ENCODE data around the gene FAM131A.

The FAM131A gene

DNA sequence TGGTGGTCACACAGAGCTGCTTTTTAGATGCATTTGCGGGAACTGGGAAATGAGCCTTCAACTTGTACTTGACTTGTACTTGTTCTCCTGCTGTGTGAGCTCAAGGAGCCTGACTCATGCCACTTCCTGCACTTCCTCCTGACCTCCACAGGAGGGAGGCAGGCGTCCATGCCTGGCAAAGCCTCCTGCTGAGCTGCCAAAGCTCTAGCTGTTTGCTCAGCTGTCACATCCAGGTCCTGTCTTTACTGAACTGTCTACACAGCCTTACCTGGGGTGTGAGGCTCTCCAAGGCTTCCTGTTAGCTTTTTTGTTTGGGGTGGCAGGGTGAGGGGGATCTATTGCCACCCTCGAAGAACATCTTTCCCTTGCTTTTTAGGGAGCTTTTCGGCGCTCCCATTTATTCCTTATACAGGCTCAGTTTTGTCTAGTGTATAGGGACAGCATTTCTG, 34.2 kb downstream of the FAM131A start:
- TF ChIP-seq, protein P1, sequence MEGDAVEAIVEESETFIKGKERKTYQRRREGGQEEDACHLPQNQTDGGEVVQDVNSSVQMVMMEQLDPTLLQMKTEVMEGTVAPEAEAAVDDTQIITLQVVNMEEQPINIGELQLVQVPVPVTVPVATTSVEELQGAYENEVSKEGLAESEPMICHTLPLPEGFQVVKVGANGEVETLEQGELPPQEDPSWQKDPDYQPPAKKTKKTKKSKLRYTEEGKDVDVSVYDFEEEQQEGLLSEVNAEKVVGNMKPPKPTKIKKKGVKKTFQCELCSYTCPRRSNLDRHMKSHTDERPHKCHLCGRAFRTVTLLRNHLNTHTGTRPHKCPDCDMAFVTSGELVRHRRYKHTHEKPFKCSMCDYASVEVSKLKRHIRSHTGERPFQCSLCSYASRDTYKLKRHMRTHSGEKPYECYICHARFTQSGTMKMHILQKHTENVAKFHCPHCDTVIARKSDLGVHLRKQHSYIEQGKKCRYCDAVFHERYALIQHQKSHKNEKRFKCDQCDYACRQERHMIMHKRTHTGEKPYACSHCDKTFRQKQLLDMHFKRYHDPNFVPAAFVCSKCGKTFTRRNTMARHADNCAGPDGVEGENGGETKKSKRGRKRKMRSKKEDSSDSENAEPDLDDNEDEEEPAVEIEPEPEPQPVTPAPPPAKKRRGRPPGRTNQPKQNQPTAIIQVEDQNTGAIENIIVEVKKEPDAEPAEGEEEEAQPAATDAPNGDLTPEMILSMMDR (IDR thresholded peaks at IDR 0.05; ENCODE audit: insufficient read depth, low read length, poor library complexity, severe bottlenecking), result peak; percentile 37
- TF ChIP-seq EZH2phosphoT487 (conservative IDR thresholded peaks at IDR 0.05; ENCODE audit: low read length), result no peak
- Histone ChIP-seq H2AFZ (ENCODE audit: low read depth, low read length, severe bottlenecking) (no peak overlapping the region), H3K79me2 (ENCODE audit: insufficient read depth, low read length) (no peaks in the 10 kb centered on the region), H3K4me3 (ENCODE audit: insufficient read depth, low read length, poor library complexity, severe bottlenecking) (no peak overlapping the region), H4K20me1 (ENCODE audit: low read depth, low read length) (no peaks in the 10 kb centered on the region), H3K27me3 (ENCODE audit: low read length) (no peaks in the 10 kb centered on the region), H3K36me3 (ENCODE audit: low read length) (peaks cover 6% of the 10 kb centered on the region; the same call in 1 of the 2 replicates), H3K9me3 (ENCODE audit: insufficient read depth, low read length) (no peaks in the 10 kb centered on the region), H3K27ac (ENCODE audit: low read depth, low read length) (no peak overlapping the region), H3K4me2 (ENCODE audit: low read depth, low read length, poor library complexity, severe bottlenecking) (no peak overlapping the region), H3K9ac (ENCODE audit: low read length) (no peak overlapping the region), H3K9me2 (replicated peaks; ENCODE audit: insufficient read depth, low read length) (no peaks in the 10 kb centered on the region), H3F3A (ENCODE audit: insufficient read depth) (peaks cover 10% of the 10 kb centered on the region)

GRCh38 chr3:184372296-184372821, 35.0 kb downstream of the FAM131A start:
- H3K79me2 ChIP-seq (ENCODE audit: insufficient read depth, low read length), result no peaks in the 10 kb centered on the region
- no peak for TF ChIP-seq EZH2phosphoT487 (conservative IDR thresholded peaks at IDR 0.05; ENCODE audit: low read length)
- TF ChIP-seq, protein P1 (IDR thresholded peaks at IDR 0.05; ENCODE audit: insufficient read depth, low read length, poor library complexity, severe bottlenecking), result no peak
- H4K20me1 ChIP-seq (ENCODE audit: low read depth, low read length), result no peaks in the 10 kb centered on the region

GRCh38 chr3:184372911-184373310, 35.5 kb downstream of the FAM131A start:
- Histone ChIP-seq H3K79me2 (ENCODE audit: insufficient read depth, low read length) (no peaks in the 10 kb centered on the region), H4K20me1 (ENCODE audit: low read depth, low read length) (no peaks in the 10 kb centered on the region), H3K36me3 (ENCODE audit: low read length) (no peaks in the 10 kb centered on the region; the same call in 1 of the 2 replicates), H3K27ac (ENCODE audit: low read depth, low read length) (no peak overlapping the region), H3K4me2 (ENCODE audit: low read depth, low read length, poor library complexity, severe bottlenecking) (no peak overlapping the region), H3K9me3 (ENCODE audit: insufficient read depth, low read length) (no peaks in the 10 kb centered on the region), H3K4me3 (ENCODE audit: insufficient read depth, low read length, poor library complexity, severe bottlenecking) (no peak overlapping the region), H3K9me2 (replicated peaks; ENCODE audit: insufficient read depth, low read length) (no peaks in the 10 kb centered on the region), H3K9ac (ENCODE audit: low read length) (no peak overlapping the region), H2AFZ (ENCODE audit: low read depth, low read length, severe bottlenecking) (no peak overlapping the region), H3K27me3 (ENCODE audit: low read length) (no peaks in the 10 kb centered on the region), H3F3A (ENCODE audit: insufficient read depth) (peaks cover 10% of the 10 kb centered on the region)
- no peak for TF ChIP-seq EZH2phosphoT487 (conservative IDR thresholded peaks at IDR 0.05; ENCODE audit: low read length)
- TF ChIP-seq, protein P1 (IDR thresholded peaks at IDR 0.05; ENCODE audit: insufficient read depth, low read length, poor library complexity, severe bottlenecking), result no peak

More at GRCh38 chr3:184372296-184372821, 35.0 kb downstream of the FAM131A start:
- Histone ChIP-seq H3K27me3 (ENCODE audit: low read length) (no peaks in the 10 kb centered on the region), H3K9me2 (replicated peaks; ENCODE audit: insufficient read depth, low read length) (no peaks in the 10 kb centered on the region), H3K9ac (ENCODE audit: low read length) (no peak overlapping the region), H3F3A (ENCODE audit: insufficient read depth) (peaks cover 10% of the 10 kb centered on the region), H3K4me2 (ENCODE audit: low read depth, low read length, poor library complexity, severe bottlenecking) (no peak overlapping the region), H3K4me3 (ENCODE audit: insufficient read depth, low read length, poor library complexity, severe bottlenecking) (no peak overlapping the region), H3K36me3 (ENCODE audit: low read length) (no peaks in the 10 kb centered on the region; the same call in 1 of the 2 replicates), H2AFZ (ENCODE audit: low read depth, low read length, severe bottlenecking) (no peak overlapping the region), H3K27ac (ENCODE audit: low read depth, low read length) (no peak overlapping the region), H3K9me3 (ENCODE audit: insufficient read depth, low read length) (no peaks in the 10 kb centered on the region)

Measured in SU-DHL-6 (cell line).